OCI-LY3 (cell line): ENCODE data around the gene ABCG4.

Experiments used
- EZH2phosphoT487 ChIP-seq: fragments of 200-600 bp; shearing (Covaris generic); IDR thresholded peaks from 2 replicates; pipeline ENCODE4 v1.6.1; 2018; ENCODE audit warnings: antibody characterized with exemption, mixed run types, low read depth
- TF ChIP-seq, protein P1 (sequence below): fragments of 200-600, 300-600 bp; sonication (generic); IDR thresholded peaks from 2 replicates; pipeline ENCODE4 v1.5.1; 2014; ENCODE audit warnings: antibody characterized with exemption, low read length, low read depth

- TF ChIP-seq, protein P1, sequence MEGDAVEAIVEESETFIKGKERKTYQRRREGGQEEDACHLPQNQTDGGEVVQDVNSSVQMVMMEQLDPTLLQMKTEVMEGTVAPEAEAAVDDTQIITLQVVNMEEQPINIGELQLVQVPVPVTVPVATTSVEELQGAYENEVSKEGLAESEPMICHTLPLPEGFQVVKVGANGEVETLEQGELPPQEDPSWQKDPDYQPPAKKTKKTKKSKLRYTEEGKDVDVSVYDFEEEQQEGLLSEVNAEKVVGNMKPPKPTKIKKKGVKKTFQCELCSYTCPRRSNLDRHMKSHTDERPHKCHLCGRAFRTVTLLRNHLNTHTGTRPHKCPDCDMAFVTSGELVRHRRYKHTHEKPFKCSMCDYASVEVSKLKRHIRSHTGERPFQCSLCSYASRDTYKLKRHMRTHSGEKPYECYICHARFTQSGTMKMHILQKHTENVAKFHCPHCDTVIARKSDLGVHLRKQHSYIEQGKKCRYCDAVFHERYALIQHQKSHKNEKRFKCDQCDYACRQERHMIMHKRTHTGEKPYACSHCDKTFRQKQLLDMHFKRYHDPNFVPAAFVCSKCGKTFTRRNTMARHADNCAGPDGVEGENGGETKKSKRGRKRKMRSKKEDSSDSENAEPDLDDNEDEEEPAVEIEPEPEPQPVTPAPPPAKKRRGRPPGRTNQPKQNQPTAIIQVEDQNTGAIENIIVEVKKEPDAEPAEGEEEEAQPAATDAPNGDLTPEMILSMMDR, result no peak
- TF ChIP-seq EZH2phosphoT487, result no peak
These were observed 13.0 kb downstream of the ABCG4 start for GRCh38 chr11:119161871-119162270.
